ENCODE data around the gene LRRC43.
A peak's percentile ranks its signal among the peaks of the same experiment; 100 is the strongest.

The LRRC43 gene, protein sequence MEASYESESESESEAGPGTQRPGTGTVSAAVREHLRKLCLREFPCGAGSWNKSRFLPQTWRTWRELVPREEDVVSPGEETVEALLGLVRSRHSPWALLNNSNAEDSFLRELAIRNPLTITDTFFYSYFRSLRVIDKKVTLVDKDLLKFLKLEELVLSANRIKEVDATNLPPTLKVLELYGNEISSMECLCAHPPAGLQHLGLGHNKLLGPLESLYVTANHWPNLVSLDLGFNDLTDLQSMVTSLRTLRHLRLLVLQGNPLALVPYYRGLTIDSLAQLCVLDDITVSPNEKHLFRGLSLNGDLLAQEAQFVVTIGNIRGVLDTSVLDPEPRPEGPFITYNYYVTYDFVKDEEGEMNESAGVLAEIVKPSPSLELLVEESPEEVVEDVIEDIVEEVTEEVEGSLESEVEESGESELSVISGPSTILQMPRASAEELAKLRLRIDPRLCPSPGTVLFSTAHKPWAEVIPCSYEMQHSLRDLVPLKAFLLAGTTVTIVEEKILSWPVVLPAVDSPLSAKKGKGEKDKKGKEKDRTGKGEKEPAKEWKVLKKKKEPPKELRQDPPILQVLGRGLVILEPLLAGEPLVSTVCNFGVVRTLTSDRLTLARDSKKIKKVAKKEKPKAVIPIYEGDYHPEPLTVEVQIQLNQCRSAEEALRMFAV

DNA sequence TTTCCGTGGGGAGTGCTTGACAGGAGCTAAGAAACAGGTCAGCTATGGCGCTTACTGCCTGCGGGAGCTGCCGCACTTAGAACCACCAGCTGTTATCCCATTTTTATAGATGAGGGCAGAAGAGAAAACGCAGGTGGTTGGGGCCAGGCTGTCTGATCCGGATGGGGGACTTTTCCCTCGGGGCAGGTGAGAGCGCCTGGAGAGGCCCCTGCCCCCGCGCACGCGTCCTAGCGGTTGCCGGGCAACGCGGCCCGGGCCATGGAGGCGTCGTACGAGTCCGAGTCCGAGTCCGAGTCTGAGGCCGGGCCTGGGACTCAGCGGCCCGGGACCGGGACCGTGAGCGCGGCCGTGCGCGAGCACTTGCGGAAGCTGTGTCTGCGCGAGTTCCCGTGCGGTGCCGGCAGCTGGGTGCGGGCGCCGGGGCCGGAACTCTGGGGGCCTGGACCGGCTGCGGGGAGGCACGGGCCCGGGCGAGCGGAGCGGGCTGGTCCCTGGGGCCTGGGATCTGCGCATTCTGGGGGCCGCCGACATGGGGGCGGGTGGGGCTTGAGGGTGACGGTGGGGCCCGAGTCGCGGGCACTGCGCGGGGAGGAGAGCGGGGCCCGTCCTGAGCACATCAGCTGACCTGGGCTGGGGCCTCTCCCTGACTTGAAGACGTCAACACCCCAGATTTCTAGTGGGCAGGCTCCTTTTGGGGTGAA lies at the start of gene LRRC43:
Gene LRRC43, plus strand, starts transcription at position 237 of the 701 bp plus-strand sequence. Its CDS starts 22 bp downstream, at position 259.
- DNase-seq, result peak in 7 of 56 donors; percentile 11 to 37 (median 18)

DNA sequence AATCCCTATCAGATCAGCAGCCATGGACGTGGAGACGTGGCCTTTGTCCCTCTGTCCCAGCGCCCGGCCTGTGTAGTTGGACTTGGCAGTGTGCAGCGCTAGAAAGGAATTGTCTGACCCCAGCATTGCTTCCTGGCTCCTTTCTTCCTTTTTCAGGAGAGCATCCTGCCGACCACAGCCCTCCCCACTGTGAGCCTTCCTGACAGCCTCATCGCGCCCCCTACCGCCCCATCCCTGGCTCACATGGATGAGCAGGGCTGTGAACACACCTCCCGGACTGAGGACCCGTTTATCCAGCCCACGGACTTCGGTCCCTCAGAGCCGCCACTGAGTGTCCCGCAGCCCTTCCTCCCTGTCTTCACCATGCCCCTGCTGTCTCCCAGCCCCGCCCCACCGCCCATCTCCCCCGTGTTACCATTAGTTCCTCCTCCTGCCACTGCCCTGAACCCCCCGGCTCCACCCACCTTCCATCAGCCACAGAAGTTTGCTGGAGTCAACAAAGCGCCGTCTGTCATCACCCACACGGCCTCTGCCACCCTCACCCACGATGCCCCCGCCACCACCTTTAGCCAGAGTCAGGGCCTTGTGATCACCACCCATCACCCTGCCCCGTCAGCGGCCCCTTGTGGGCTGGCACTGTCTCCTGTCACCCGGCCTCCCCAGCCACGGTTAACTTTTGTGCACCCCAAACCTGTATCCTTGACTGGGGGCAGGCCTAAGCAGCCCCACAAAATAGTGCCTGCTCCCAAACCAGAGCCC lies 49.6 kb upstream of the LRRC43 start:
- no peak for DNase-seq

DNA sequence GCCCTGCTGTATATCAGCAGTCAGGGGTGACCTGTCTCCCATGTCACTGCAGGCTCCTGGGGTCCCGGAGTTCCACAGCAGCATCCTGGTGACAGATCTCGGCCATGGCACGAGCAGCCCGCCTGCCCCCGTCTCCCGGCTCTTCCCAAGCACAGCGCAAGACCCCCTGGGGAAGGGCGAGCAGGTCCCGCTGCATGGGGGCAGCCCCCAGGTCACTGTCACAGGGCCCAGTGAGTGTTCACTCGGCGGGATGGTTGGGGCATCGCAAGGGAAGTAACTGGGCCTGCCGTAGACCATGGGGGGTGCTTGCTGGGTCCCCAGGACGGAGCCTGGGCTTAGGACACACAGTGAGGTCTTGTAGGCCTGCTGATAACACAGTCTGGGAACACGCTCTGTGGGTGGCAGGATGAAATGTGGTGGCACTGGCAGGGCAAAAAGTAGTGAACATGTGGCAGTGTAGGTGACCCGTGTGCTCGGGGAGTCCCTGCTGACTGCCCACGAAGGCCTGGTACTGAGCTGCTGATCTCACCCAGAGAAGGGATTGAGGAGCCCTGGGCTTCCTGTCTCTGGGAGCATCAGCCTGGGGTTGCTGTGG lies 47.4 kb upstream of the LRRC43 start:
- DNase-seq, result no peak

DNA sequence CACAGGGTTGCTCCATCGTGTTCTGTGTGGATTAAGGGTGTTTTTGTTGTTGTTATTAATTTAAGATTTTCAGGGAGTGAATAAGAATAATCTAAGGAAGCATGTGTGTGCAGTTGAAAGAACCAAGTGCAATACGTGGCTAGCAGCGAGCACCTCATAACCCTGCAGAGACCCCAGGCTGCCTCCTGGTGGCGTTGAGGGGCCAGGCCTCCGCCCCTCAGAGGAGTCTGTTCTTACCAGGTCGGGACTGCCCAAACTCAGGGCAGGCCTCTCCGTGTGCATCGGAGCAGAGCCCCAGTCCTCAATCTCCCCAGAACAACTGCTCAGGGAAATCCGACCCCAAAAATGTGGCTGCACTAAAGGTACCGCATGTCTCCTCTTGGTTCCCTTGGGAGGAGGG lies 45.7 kb upstream of the LRRC43 start:
- no peak for DNase-seq

DNA sequence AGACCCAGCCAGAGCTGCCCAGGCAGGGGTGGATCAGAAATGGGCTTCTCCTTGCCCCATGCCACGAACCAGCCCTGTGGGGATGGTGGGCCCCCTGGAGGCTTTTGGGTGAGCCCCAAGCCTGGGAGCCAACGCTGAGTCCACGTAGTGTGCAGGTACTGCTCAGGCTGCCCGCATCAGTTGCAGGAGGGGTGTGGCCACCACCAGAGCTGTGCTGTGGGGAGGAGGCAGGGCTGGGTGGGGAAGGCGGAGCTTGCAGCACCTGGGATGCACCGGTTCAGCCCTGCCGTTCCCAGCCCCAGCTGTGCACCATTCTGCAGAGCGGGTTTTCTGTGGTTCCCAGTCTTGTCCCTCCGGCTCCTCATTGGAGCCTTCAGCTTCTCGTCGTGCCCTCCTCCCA lies 45.2 kb upstream of the LRRC43 start:
- DNase-seq, result no peak

DNA sequence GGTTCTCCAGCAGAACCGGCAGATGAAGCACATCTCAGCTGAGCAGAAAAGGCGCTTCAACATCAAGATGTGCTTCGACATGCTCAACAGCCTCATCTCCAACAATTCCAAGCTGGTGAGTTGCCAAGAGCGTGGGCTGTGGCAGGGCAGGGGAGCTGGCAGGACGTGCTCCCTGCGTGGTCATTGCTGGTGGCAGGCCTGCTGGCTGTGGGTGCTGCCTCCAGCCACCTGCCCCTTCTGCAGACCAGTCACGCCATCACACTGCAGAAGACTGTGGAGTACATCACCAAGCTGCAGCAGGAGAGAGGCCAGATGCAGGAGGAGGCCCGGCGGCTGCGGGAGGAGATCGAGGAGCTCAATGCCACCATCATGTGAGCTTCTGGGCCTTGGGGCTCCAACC lies 44.7 kb upstream of the LRRC43 start:
- DNase-seq, result no peak

DNA sequence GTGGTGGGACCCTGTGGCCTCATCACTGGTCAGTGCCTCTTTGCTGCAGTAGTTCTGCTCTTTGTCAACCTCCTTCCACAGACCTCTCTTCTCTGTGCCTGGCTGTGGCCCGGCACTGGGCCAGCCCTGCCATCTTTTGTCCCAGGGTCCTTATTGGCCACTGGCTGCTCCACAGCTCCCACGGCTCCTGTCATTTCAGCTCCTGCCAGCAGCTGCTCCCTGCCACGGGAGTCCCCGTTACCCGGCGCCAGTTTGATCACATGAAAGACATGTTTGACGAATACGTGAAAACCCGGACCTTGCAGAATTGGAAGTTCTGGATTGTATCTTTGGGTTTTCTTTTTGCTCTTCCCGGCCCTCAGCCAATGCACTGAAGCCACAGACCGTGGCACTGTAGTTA lies 44.3 kb upstream of the LRRC43 start:
- peak in 19 of 56 donors; percentile 1 to 60 (median 21) for DNase-seq

DNA sequence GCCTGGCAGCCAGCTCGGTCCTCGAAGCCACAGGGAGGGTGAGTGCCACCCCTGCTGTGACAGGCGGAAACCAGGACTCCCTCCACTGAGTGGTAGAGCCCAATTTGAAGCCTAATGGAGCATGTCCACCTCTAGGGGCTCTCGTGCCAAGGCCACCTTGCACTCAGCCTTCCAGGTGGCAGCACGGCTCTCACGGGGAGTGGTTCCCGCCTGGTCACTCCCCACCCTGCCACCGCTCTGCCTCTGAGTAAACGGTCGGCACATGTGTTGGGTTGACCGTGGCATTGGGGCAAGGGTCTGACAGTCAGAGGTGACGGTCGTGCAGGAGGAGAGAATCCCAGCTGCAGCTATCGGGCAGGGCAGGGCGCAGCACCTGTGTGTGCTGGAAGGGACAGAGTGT lies 43.7 kb upstream of the LRRC43 start:
- no peak for DNase-seq

DNA sequence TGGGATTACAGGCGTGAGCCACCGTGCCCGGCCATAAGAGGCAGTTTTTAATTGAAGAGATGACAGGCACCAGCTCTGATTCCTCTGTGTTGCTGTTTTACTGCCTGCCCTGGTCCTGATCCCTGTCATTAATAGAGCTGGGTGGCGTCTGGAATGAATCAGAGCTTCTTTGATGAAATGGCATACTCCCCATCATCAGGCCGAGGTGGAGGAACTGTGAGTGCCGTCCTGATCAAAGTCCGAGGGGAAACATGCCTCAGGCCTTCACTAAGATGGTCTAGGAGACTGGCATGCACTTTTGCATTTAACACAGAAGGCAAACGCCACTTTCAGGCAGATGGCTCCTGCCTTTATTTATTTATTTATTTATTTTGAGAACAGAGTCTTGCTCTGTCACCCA lies 43.0 kb upstream of the LRRC43 start:
- DNase-seq, result no peak

DNA sequence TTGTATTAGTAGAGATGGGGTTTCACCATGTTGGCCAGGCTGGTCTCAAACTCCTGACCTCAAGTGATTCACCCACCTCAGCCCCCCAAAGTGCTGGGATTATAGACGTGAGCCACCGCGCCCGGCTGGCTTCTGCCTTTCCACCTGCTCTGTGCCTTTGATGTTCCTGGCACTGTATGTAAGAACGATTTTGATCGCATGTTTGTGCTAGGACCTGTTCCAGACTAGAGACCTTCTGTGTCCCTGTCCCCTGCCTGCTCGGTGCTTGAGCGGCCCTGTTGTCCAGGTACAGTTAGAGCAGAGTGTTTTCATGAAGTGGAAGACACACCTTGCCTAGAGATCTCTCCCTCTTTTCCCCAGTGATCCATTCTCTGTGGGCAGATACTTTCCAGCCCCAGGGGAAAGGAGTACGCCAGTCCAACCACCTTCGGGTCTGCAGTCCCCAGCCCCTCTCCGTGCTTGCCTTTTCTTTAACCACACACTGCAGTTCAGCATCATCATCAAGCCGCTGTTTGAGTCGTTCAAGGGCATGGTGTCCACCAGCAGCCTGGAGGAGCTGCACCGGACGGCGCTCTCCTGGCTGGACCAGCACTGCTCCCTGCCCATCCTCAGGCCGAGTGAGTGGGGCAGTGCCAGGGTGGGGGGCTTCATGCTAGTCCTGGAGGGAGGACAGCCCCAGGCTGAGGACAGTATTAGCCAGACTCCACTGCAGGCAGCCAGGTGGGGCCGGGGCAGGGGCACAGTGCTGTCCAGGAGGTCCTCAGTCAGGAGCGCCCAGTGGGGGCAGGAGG lies 42.3 kb upstream of the LRRC43 start:
- DNase-seq, result no peak

DNA sequence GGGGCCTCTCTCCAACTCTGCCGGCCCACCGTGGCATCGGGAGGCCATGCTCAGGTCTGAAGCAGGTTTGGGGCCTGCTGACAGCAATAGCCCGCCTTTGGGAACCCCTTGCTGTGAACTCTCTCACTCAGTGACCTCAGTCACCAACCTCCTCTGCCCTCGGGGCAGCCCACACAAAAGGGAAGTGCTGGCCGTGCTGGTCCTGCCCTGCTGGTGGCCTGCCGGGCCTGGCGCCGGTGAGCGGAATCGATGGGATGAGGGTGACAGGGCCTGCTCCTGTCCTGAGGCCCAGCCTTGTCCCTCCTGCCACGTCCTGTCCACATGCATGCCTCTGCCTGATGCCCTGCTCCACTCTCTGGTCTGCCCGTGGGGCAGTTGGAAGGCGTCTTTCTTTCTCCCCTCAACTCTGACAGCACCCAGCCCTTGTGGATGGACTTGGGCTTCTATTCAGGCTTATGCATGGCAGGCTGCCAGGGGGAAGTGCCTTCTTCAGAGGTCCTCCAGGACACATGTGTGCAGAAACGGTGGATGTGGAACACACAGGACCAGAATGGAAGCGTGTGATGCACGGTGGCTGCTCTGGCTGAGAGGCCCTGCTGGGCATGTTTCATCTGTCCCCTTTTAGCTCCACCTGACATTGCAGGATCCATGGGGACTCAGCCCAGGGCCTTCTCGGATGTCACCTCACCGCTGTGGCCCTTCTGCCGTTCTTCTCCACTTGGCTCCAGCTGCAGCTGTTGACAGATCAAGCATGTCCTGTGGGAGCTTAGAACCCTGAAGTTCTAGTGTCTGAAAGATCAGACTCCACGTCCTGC lies 40.8 kb upstream of the LRRC43 start:
- no peak for DNase-seq

DNA sequence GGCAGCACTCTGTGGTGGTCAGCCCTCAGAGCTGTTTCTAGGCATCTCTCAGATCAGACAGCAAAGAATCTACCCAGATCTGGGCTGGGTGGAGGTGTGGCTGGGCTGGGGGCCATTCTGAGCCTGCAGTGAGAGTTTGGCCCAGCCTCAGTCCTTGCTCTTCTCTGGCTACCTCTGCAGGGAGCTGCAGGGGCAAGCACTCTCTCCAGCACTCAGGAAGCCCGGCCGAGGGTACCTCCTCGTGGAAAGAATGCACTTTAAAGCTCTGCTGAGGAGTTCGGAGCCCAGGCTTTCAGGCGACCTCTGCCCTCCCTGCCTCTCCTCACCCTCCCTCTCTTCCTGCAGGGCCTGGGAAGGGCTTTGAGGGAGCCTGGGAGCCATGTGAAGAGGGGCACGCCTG lies 40.1 kb upstream of the LRRC43 start:
- no peak for DNase-seq

DNA sequence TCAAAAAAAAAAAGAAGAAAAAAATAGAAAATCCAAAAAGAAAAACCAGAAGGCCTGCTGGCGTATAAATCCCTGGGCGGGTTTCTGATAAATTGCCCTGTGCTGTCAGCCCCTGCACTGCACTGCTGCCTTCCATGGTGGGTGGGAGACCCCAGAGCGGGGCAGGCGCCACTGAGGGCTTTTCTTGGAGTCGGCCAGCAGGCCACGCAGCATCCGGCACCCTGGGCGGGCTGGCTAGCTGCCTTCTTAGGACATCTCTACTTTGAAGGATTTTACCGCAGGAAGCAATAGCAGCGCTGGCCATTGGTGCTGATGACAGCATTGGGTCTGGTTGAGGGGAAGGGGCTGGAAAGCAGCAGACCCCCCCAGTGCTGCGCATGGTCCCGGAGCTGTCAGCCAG lies 38.0 kb upstream of the LRRC43 start:
- no peak for DNase-seq

DNA sequence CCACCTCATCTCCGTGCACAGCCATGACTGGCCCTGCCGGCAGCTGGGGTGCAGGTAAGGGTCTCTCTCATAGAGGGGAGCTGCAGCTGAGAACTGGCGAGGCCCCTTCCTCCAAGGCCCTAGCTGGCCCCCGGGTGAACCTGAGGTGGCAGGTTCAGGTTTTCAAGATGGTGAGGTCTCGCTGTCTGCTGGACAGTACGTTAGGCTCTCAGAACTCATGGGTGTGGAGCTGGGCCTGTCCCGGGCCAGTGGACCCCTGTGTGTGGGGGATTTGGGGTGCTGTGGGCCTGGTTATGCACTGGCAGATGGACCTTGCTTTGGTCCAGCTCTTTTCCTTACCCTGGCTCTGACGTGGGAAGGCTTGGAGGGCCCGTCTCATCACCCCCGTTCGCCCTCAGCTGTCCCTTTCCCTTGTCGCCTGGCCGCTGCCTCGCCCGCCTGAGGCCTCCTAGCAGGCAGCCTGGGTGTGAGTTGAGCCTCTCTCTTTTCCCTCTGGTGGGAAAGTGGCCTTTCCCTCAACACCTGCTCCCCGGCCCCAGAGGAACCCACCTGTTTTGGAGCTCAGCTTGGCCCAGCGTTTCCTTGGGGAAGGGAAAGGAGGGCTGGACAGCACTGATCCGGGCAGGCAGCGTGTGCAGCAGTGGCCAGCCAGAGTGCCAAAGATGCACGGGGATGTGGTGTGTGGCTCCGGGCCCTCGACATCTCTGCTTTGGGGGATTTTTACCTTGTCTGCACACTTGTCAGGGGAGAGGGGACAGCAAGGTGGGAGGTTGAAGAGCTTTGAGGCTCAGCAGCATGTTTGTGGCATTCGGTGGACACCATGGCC lies 37.2 kb upstream of the LRRC43 start:
- no peak for DNase-seq

DNA sequence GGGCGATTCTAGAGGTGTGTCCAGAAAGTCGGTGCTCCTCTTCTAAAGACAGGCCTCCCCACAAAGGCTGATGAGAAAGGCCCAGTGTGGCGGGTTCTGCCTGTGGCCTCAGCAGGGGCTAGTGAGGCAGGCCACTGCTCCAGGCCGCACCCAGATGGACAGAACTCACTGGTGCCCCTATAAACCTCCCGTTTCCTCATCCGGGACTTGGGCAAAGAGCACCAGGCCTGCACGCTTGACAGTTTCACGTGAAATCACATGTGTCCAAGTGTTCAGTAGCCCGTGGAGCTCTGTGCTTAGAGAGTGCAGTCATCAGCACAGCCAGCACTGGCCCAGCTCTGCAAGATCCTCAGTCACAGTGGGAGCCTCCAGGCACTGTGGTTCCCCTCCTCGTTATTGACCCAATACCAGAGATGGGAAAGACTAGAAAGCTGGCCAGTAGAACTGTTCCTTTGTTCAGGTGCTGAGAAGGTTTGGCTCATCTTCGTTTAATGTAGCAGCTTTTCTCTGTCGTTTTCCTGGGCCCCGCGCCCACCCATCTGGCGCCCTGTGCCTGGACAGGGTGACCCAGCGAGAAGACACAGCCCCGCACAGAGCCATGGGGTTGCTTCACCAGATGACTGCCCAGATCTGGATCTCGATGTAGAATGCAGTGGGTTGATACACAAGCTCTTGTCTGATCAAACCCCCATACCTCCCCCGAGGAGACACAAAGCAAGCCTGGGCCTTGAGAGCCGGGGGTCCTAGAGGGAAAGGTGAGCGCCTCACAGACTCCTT lies 35.2 kb upstream of the LRRC43 start:
- no peak for DNase-seq

DNA sequence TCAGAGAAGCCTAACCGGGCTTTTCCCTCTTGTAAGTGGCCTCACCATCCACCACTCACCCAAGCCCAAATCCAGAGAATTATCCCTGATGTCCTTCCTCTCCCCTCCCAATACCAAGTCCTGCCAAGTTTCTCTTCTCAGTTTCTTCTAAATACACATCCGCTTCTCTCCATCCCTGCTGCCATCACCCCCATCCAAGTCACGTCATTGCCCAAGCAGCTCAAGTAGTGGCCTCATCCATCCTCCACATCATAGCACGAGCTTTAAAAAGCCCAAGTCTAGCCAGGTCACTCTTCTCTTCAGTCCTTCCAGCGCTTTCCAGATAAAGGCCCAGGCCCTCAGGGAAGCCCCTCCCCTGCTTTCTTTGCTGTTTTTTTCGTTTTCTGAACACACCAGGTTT lies 34.3 kb upstream of the LRRC43 start:
- DNase-seq, result no peak

DNA sequence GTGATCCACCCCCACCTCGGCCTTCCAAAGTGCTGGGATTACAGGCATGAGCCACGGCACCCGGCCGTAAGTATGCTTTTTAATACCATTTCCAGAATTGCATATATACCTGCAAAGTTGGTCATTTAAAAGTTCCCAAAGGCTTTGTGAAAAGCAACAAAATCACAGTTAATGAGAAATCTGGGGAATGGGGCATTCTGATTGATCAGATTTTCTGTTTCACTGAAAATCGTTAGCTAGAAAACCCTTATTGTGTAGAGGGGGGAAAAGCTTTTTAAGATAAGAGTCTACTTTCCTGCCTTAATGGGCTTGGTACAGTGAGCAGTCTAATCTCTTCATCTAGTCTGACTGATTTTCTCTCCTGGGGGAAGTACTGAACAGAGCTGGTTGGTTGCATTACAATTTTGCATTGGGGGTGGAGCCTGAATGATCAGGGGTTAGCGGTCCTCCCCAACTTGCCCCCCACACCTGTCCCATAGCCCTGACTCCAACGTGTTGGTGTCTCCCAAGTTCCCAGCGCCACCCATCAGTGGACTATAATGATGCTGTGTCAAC lies 32.7 kb upstream of the LRRC43 start:
- no peak for DNase-seq

Measured in amygdala (tissue), 56 donors.